ENCODE measurements around the gene C19orf67. TPM values are rescaled to one million over a fixed set of nuclear protein-coding genes. Genes with fewer than 3 reads are reported as not detected.

Gene C19orf67
- total and polyA plus RNA-seq, 2 of the 13 experiments (the other 11 are each of a cell fraction or from before 2014, with no cell fraction given): 0.11 to 0.32 TPM

GRCh38 chr19:14031719-14032480 is 53.7 kb downstream of the C19orf67 start, which contains the start of gene IL27RA (continued):
- TF ChIP-seq, protein P1, sequence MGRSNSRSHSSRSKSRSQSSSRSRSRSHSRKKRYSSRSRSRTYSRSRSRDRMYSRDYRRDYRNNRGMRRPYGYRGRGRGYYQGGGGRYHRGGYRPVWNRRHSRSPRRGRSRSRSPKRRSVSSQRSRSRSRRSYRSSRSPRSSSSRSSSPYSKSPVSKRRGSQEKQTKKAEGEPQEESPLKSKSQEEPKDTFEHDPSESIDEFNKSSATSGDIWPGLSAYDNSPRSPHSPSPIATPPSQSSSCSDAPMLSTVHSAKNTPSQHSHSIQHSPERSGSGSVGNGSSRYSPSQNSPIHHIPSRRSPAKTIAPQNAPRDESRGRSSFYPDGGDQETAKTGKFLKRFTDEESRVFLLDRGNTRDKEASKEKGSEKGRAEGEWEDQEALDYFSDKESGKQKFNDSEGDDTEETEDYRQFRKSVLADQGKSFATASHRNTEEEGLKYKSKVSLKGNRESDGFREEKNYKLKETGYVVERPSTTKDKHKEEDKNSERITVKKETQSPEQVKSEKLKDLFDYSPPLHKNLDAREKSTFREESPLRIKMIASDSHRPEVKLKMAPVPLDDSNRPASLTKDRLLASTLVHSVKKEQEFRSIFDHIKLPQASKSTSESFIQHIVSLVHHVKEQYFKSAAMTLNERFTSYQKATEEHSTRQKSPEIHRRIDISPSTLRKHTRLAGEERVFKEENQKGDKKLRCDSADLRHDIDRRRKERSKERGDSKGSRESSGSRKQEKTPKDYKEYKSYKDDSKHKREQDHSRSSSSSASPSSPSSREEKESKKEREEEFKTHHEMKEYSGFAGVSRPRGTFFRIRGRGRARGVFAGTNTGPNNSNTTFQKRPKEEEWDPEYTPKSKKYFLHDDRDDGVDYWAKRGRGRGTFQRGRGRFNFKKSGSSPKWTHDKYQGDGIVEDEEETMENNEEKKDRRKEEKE (IDR thresholded peaks at IDR 0.05): no peak
- no peak for TF ChIP-seq ZNF460 (CRISPR knock-in tag; IDR thresholded peaks at IDR 0.05; ENCODE audit: borderline replicate concordance)
- TF ChIP-seq NRL (CRISPR knock-in tag; IDR thresholded peaks at IDR 0.05; ENCODE audit: borderline replicate concordance): peak; percentile 88
- TF ChIP-seq ZNF891 (CRISPR knock-in tag; IDR thresholded peaks at IDR 0.05): 0 out of 2 replicates have a peak, but pooled peaks have one; percentile 58
- no peak for TF ChIP-seq BRCA1 (CRISPR knock-in tag; IDR thresholded peaks at IDR 0.05)
- TF ChIP-seq, protein P2, sequence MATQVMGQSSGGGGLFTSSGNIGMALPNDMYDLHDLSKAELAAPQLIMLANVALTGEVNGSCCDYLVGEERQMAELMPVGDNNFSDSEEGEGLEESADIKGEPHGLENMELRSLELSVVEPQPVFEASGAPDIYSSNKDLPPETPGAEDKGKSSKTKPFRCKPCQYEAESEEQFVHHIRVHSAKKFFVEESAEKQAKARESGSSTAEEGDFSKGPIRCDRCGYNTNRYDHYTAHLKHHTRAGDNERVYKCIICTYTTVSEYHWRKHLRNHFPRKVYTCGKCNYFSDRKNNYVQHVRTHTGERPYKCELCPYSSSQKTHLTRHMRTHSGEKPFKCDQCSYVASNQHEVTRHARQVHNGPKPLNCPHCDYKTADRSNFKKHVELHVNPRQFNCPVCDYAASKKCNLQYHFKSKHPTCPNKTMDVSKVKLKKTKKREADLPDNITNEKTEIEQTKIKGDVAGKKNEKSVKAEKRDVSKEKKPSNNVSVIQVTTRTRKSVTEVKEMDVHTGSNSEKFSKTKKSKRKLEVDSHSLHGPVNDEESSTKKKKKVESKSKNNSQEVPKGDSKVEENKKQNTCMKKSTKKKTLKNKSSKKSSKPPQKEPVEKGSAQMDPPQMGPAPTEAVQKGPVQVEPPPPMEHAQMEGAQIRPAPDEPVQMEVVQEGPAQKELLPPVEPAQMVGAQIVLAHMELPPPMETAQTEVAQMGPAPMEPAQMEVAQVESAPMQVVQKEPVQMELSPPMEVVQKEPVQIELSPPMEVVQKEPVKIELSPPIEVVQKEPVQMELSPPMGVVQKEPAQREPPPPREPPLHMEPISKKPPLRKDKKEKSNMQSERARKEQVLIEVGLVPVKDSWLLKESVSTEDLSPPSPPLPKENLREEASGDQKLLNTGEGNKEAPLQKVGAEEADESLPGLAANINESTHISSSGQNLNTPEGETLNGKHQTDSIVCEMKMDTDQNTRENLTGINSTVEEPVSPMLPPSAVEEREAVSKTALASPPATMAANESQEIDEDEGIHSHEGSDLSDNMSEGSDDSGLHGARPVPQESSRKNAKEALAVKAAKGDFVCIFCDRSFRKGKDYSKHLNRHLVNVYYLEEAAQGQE (IDR thresholded peaks at IDR 0.05; ENCODE audit: borderline replicate concordance in 1 of 2, low read depth in 1 of 2, low read length in 2 of 2): no peak
- peak; percentile 81 for TF ChIP-seq MAX (IDR thresholded peaks at IDR 0.05)
- TF ChIP-seq ZSCAN21 (CRISPR knock-in tag; IDR thresholded peaks at IDR 0.05; ENCODE audit: borderline replicate concordance): no peak; the same call in 1 of the 2 replicates
- no peak for TF ChIP-seq MNT (IDR thresholded peaks at IDR 0.05)
- TF ChIP-seq ZNF432 (CRISPR knock-in tag; IDR thresholded peaks at IDR 0.05; ENCODE audit: borderline replicate concordance): no peak
- TF ChIP-seq ZNF768 (CRISPR knock-in tag; IDR thresholded peaks at IDR 0.05): peak; percentile 26; the same call in 1 of the 2 replicates
- no peak for TF ChIP-seq E2F1 (CRISPR knock-in tag; IDR thresholded peaks at IDR 0.05)
- peak; percentile 75 for TF ChIP-seq HDAC1 (CRISPR knock-in tag; IDR thresholded peaks at IDR 0.05)
- no peak for TF ChIP-seq FUBP1 (CRISPR knock-in tag; IDR thresholded peaks at IDR 0.05; ENCODE audit: borderline replicate concordance)
- TF ChIP-seq ZNF660 (CRISPR knock-in tag; IDR thresholded peaks at IDR 0.05; ENCODE audit: borderline replicate concordance, low read depth): no peak
- TF ChIP-seq ZNF790 (CRISPR knock-in tag; IDR thresholded peaks at IDR 0.05; ENCODE audit: borderline replicate concordance): no peak
- TF ChIP-seq SSRP1 (CRISPR knock-in tag; IDR thresholded peaks at IDR 0.05): no peak
